Measurements from ENCODE around the gene SSTR4. TPM values are rescaled to one million over a fixed set of nuclear protein-coding genes. Genes with fewer than 3 reads are reported as not detected.

SSTR4 gene
- total RNA-seq, 2 donors from 2014 or later: not detected

DNA sequence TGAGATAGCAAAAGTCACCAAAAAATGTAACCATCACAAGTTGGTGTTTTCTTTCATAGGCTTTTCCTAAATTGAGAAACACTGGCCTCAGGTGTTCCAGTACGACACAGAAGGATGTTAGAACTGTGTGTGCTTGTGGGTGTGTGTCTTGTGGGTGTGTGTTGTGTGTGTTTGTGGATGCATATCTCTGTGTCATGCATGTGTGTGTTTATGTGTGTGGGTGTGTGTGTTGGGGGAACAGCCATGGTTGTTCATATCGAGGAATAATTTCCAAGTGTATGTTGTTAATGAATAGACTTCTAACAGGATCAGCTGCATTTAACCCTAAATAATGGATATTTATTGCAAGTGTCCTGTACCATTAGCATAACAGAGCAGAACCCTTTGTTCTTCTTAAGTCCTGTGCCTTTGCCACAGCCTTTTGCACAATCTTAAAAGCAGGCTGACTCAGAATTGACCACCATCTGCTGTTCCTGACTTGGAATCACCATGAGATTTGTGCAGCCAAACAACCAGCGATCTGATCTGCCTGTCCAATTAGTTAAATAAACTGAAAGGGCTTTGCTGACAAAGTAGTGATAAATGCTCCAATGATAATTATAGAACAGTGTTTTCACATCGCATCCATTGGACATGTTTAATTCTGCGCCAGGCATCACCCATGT is 43.4 kb downstream of the SSTR4 start:
- H3K4me1 ChIP-seq: no peaks in the 10 kb centered on the region
- TF ChIP-seq, protein P1, sequence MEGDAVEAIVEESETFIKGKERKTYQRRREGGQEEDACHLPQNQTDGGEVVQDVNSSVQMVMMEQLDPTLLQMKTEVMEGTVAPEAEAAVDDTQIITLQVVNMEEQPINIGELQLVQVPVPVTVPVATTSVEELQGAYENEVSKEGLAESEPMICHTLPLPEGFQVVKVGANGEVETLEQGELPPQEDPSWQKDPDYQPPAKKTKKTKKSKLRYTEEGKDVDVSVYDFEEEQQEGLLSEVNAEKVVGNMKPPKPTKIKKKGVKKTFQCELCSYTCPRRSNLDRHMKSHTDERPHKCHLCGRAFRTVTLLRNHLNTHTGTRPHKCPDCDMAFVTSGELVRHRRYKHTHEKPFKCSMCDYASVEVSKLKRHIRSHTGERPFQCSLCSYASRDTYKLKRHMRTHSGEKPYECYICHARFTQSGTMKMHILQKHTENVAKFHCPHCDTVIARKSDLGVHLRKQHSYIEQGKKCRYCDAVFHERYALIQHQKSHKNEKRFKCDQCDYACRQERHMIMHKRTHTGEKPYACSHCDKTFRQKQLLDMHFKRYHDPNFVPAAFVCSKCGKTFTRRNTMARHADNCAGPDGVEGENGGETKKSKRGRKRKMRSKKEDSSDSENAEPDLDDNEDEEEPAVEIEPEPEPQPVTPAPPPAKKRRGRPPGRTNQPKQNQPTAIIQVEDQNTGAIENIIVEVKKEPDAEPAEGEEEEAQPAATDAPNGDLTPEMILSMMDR (IDR thresholded peaks at IDR 0.05): no peak
- no peak for DNase-seq
- H3K36me3 ChIP-seq: no peaks in the 10 kb centered on the region
- H3K4me3 ChIP-seq: no peak overlapping the region
- H3K9me3 ChIP-seq: no peaks in the 10 kb centered on the region
- intact Hi-C loops (cut with DNase I): no loop called here
- H3K27me3 ChIP-seq: no peaks in the 10 kb centered on the region
- no peak overlapping the region for H3K27ac ChIP-seq
- no peak overlapping the region for H3K9ac ChIP-seq (ENCODE audit: low read depth in 2 of 2, low read length in 2 of 2)

DNA sequence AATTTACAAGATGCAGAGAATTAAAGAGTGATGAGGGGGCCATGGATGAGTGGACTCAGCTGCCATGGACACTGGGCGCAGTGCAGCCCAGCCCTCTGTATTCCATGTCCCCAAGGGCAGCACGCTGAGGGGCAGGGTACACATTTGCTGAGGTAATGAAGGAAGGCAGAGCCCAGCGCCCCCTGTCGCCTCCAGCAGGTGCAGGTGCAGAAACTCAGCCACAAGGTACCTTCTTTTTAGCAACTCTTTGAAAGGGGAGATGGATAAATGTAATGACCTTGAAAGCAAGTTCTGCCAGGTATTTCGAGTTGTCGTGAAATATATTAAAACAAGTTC is 43.9 kb downstream of the SSTR4 start:
- intact Hi-C loops (cut with DNase I): no loop called here
- H3K4me3 ChIP-seq: no peak overlapping the region
- H3K9me3 ChIP-seq: no peaks in the 10 kb centered on the region
- no peaks in the 10 kb centered on the region for H3K27me3 ChIP-seq
- TF ChIP-seq, protein P1 (IDR thresholded peaks at IDR 0.05): no peak
- no peak for DNase-seq
- H3K9ac ChIP-seq (ENCODE audit: low read depth in 2 of 2, low read length in 2 of 2): no peak overlapping the region
- H3K4me1 ChIP-seq: no peaks in the 10 kb centered on the region
- H3K27ac ChIP-seq: no peak overlapping the region
- no peaks in the 10 kb centered on the region for H3K36me3 ChIP-seq

DNA sequence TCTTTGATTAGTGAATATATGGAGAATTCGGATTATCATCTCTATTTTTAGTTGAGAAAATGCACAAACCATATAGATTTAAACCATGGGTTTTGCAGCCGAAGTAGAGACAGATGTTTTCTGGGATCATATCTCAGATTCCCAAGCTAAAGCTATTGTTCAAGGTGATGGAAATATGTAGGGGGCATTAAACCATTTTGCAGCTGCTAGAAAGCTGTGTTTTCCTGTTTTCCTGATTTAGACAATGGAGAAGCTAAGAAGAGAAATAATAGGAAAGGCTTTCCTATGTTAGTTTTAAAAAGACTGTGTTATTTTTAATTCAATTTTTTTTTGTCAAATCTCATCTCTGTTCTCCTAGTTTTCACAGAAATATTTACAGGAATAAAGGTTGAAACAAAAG is 44.8 kb downstream of the SSTR4 start:
- Histone ChIP-seq H3K4me1 (no peaks in the 10 kb centered on the region), H3K4me3 (no peak overlapping the region), H3K27ac (no peak overlapping the region), H3K36me3 (no peaks in the 10 kb centered on the region), H3K9ac (ENCODE audit: low read depth in 2 of 2, low read length in 2 of 2) (no peak overlapping the region), H3K9me3 (no peaks in the 10 kb centered on the region), H3K27me3 (no peaks in the 10 kb centered on the region)
- DNase-seq: no peak
- intact Hi-C loops (cut with DNase I): no loop called here
- TF ChIP-seq, protein P1 (IDR thresholded peaks at IDR 0.05): no peak

DNA sequence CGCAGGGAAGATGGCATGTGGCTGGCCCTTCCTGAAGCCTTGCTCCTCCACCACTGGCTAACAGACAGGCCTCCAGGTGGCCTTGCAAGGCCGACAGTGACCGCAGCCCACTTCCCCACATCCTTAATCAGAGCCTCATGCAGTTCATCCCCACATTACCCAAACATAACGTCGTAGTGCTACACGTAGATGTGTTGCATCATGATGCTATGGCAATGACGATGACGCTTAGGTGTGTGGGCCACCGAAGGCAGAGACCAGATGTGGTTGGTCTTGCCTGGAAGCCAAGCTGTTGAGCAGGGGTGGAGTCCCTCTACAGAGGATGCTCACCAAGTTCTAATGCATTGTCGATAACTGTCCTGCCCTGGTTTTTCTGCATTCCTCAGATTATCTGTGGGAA is 45.4 kb downstream of the SSTR4 start:
- no peaks in the 10 kb centered on the region for H3K9me3 ChIP-seq
- H3K9ac ChIP-seq (ENCODE audit: low read depth in 2 of 2, low read length in 2 of 2): no peak overlapping the region
- TF ChIP-seq, protein P1 (IDR thresholded peaks at IDR 0.05): no peak
- no peak overlapping the region for H3K4me3 ChIP-seq
- H3K36me3 ChIP-seq: no peaks in the 10 kb centered on the region
- no peak for DNase-seq
- intact Hi-C loops (cut with DNase I): no loop called here
- H3K27ac ChIP-seq: no peak overlapping the region
- no peaks in the 10 kb centered on the region for H3K27me3 ChIP-seq
- H3K4me1 ChIP-seq: no peaks in the 10 kb centered on the region

DNA sequence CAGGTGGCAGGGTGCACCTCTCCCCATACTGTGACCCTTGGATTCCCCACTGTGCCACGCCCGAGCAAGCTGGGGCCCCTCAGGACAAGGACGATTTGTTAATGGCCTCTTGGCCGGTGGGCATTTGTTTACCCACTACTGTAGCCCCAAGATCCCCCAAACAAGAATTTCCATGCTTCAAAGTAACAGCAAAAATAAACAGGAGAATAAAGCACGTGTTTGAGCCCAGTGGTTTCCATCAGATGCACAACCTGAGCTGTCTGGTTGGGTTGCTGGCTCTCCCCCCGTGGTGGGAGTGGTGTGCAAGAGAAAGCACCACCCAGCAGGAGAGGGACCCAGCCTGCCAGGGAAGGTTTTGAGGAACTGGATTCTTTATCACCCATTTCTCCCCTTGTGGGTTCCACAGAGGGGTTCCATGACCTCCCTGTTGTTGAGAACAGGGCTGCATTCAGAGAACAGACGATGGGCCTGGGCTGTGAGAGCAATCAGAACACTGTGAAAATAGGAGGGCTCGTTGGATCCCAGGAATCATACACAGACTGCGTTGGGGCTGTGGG is 46.2 kb downstream of the SSTR4 start:
- H3K27ac ChIP-seq: no peak overlapping the region
- no peak for DNase-seq
- TF ChIP-seq, protein P1 (IDR thresholded peaks at IDR 0.05): no peak
- H3K27me3 ChIP-seq: no peaks in the 10 kb centered on the region
- no peak overlapping the region for H3K4me3 ChIP-seq
- no peaks in the 10 kb centered on the region for H3K4me1 ChIP-seq
- intact Hi-C loops (cut with DNase I): no loop called here
- no peaks in the 10 kb centered on the region for H3K36me3 ChIP-seq
- H3K9me3 ChIP-seq: no peaks in the 10 kb centered on the region
- H3K9ac ChIP-seq (ENCODE audit: low read depth in 2 of 2, low read length in 2 of 2): no peak overlapping the region

Data from colonic mucosa (tissue), 4 donors.